ENCODE results near the gene SLC25A6.
"Not testable (repeated sequence)": the region's sequence is repeated elsewhere in the genome, so short reads cannot be mapped to it uniquely, and the experiment has no call there.

The SLC25A6 gene

DNA sequence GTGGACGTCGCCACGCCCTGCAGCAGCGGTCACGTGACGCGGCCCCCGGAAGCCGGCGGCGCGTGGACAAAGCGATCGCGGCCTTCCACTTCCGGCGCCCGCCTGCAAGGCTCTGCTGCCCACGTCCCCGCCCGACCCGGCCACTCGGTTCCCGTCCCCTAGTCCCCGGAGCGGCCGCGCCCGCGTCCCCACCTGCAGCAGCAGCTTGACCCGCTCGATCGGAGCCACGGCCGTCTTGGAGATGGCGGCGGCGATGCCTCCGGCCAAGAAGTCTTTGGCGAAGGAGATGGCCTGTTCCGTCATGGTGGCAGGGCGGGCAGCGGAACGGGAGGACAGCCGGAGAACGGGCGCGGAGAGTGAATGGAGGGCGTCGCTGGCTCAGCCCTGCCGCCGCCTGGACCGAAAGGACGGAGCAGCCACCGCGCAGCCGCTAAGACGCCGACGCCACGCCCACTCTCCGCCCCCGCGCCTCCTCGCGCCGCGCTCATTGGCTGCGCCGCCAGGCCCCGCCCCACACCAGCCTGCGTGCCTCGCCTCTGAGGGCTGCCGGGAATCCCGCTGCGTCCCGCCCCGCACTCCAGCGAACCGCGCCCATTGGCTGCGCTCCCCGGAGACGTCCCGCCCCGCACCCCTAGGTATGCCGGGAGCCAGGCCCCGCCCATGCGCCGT, at the start of gene SLC25A6:
Gene SLC25A6 (minus strand): TSS at position 407 of the 669 bp plus-strand sequence. CDS start 104 bp downstream, at position 303.
- peak; percentile 100 for DNase-seq

DNA sequence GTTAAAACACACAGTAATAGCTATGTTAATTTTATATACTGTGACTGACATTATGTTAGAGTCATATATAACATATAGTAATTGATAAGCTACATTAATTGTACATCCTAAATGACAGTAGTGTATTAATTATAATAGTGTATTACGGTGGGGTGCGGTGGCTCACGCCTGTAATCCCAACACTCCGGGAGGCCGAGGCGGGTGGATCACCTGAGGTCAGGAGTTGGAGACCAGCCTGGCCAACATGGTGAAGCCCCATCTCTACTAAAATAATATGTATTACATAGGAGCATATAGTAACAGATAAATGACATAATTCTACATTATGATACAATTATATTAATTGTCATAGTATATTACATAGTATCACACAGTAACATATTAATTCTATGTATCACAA, 48.6 kb upstream of the SLC25A6 start:
- no peak for DNase-seq

DNA sequence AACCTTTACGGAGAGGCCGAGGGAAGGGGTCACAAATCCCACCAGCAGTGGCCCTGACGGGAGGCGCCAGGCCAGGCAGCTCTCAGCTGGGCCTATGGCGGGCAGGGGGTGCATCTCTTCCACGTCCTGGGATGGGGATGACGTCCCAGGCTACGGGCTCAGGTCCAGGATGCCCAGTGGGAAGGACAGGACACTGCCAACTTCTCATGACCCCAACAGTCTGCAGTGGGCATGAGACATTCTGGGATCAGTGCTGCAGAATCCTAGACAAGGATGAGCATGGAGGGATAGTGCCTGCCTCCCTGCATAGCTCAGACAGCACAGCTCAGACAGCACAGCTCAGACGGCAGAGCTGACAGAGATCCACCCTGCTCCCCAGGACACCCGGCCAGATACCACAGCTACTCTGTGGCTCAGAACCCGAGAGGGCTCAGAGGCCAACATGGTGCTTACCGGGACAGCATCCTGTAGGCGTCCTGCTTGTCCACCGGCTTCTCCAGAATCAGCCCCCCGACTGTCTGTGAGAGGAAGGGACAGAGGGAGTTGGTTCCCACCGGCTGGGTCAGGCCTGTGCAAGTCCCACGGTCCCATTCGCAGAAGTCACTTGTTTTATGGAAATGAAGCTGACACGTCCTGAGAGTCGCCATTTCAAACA, 43.5 kb upstream of the SLC25A6 start:
- DNase-seq: no peak

DNA sequence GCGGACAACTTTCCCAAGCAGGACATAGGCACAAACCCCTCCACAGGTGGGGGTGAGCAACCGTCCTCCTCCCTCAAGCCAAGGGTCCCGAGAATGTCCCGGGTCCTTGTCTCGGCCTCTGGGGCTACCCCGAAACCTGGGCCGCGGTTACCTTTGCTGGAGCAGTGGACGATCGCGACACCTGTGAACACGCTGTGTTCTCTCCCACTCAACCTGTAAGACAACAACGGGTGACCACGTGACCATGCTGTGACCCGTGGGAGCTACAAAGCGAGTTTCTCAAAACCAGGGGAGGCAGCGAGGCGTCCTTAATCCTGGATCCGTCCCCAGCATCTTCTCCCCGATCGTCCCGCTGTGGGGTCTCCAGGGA, 42.9 kb upstream of the SLC25A6 start:
- no peak for DNase-seq

DNA sequence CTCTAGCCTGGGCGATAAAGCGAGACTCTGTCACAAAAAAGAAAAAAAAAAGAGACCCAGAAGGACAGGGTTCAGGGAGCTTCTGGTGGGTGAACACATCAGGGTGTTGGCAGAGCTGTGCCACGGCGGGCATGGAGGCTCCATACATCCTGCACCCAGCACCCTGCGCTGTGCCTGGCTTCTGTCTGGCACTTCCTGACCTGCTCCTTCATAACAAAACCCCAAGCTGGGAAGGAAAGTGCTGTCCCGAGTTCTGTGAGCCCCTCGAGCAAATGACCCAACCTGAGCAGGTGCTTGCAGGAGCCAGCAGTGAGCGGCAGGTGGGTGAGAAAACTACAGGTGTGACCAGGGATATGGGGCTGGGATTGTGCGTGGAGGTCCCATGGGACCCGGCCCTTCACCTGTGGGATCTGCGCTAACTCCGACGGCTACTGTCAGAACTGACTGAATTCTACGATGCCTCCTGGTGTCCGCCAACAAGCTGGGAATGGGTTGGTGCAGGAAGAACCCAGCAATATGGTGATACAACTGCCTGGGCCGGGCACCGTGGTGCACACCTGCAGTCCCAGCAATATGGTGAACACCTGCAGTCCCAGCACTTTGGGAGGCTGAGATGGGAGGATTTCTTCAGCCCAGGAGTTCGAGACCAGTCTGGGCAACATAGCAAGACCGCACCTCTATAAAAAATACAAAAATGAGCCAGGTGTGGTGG, 41.9 kb upstream of the SLC25A6 start:
- DNase-seq: no peak

DNA sequence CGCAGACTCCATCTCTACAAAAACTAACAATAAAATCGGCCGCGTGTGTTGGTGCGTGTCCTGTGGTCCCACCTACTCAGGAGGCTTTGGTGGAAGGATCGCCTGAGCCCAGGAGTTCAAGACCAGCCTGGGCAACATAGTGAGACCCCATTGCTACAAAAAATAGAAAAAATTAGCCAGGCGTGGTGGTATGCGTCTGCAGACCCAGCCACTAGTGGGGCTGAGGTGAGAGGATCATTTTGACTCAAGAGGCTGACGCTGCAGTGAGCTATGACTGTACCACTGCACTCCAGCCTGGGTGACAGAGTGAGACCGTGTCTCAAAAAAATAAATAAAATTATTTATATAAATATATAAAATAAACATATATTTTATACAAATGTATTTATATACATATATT, 38.5 kb upstream of the SLC25A6 start:
- DNase-seq: no peak

DNA sequence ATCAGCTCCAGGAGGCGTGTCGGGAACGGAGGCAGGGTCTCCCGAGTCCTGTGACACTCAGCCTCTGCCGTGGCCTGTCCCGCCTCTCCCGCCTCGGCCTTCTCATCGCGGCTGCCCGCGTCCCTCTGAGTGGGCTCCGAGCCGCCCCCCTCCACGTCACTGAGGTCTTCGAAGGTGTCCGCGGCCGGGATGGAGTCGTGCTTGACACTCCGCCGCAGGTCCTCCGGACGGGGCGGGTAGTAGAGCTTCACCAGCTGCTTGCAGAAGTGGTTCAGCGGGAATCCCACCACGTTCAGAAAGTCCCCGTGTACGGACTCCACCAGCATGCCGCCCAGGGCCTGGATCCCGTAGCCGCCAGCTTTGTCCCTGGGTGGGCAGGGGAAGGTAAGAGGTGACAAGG, 35.8 kb upstream of the SLC25A6 start:
- DNase-seq: no peak

DNA sequence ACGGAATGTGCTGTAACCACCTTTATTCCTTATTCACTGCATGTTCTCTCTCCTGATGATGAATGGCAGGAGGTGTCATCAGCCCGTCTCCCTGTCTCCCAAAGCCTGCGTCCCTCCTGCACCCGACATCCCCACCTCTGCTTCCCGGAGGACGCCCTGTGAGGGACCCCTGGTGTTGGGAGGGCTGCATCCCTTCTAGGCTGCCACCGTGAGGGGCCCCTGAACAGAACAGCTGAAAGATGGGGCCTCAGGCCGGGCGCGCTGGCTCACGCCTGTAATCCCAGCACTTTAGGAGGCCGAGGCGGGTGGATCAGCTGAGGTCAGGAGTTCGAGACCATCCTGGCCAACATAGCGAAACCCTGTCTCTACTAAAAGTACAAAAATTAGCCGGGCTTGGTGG, 34.4 kb upstream of the SLC25A6 start:
- not testable (repeated sequence) for DNase-seq

DNA sequence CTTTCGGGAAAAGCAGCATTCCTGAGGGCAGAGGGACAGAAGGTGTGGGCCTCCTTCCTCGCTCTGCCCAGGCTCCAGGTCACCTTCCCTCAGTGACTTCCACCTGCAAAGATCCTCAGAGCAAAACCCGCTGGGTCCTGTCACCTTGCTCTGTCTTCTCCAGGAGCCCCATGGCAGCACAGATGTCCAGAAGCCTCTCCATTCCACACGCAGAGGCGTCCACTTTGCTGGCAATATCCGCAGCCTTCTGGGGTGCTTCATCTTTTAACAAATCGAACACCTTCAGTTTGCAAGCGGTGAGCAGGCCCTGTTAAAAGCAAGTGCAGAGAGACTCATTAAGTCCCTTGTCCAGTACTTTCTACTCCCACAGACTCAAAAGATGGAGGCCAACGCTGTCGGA, 33.5 kb upstream of the SLC25A6 start:
- DNase-seq: no peak

DNA sequence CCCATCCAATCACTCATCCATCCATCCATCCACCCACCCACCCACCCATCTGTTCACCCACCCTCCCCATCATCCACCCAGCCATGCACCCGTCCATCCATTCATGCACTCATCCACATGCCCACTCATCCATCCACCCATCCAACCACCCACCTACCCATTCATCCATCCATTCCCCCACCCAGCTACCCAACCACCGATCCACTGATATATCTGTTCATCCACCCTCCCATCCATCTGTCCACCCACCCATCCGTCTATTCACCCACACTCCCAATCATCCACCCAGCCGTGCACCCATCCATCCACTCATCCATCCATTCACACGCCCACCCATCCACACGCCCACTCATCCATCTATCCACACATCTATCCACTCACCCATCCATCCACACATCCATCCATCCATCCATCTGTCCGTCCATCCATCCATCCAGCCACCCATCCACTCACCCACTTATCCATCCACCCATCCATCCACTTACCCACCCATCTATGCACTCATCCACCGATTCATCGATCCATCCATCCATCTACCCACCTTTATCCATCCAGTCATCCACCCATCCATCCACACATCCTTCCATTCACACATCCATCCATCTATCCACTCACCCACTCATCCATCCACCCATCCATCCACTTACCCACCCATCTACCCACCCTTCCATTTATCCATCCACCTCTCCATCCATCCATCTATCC, 32.4 kb upstream of the SLC25A6 start:
- no peak for DNase-seq

DNA sequence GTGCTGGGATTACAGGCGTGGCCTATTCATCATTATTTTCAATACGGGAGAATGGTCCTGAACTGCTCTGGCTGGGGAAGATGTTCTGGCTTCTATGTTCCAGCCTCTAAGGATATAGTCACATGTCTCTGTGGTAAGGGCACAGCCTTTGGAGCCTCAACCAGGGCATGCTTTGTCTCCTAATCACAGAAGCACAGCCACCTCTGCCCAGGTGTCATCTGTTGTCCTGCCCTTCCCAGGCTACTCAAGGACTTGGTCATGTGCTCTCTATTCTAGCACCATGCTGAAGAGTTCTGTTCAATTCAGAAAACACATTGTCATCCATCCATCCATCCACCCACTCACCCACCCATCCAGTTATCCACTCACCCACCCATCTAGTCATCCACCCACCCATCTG, 31.3 kb upstream of the SLC25A6 start:
- no peak for DNase-seq

DNA sequence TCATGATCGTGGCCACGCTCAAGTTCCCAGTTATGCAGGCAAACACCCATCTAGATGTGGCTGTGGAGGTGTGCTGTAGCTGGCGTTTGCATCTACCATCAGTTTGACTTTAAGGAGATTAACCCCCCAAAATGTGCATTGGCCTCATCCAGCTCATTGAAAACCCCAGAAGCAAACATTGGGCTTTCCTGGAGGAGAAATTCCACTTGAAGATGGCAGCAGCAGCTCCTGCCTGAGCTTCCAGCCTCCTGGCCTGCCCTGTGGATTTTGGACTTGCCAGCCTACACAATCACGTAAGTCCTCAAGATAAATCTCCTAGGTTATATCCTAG, 30.2 kb upstream of the SLC25A6 start:
- DNase-seq: no peak

DNA sequence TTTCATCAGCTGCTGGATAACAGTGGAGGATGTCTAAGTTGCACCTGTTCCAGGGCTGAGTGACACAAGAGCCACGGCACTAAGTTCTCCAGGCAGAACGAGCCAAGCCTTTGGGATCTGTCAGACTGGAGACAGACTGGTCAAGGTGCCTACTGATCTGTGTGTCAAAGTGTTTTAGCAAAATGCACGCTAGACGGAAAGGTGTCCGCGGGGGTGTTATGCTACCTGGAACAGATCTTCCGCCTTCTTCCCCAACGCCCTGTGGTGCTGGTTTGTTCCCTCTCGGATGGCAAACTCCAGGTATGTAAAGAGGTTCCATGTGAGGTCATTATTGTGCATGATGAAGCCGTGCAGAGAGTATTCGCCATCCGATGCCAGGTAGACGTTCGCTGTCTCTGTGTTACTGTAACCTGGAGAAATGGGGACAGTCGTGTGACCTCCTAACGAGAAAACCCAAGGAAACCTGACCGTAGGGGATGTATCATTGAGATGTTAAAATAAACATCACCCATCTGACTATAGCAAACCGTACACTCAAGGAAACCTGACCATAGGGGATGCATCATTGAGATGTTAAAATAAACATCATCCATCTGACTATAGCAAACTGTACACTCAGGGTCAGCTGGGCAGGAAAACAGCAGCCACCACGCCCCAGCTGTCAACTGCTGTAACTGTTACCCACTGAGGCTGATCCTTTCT, 29.7 kb upstream of the SLC25A6 start:
- DNase-seq: no peak

DNA sequence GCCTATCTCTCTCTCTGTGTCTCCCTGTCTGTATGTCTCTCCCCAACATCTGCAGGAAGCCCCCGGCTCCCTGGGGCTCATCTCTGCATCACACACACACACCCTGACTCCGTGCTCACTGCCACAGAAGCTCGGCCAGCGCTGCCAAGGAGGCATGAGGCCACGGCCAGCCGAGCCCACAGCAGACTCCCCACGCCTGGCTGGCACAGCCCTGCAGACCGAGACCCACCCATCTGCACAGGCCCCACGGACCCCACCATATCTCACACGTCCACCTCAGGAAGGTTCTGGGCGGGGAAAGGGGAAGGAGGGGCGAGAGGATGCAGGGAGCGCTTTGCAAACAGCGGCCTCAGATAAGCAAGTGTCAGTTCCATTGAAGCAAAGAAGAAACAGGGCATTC, 28.5 kb upstream of the SLC25A6 start:
- DNase-seq: no peak

DNA sequence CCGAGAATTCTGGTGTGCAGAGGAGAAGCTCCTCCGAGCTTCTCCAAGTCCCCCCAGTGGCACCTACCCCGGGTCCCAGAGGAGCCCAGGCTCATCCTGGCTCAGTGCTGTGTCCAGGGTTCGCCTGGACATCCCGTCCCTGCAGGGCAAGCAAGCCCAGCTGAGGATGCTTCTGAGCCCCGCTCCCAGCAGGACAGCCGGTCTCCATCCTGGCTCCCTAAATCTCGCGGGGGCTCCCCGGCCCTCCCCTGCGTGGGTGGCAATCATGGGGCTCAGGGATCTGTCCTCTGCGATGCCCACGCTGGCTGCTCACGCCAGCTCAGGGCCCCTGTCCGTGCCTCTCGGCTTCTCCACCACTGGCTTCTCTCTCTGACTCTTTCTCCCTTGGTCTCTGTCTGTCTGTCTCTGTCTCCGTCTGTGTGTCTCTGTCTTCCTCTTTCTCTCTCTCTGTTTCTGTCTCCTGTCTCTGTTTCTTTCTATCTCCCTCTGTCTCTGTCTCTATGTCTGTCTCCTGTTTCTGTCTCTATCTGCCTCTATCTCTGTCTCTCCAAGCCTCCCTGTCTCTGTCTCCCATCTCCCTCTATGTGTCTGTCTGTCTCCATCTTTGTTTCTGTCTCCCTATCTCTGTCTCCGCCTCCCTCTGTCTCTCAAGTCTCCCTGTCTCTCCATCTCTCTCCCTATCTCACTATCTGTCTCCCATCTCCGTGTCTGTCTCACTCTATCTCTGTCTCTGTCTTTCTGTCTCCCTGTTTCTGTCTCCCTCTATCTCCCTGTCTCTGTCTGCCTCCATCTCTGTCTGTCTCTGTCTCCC, 27.8 kb upstream of the SLC25A6 start:
- DNase-seq: no peak

DNA sequence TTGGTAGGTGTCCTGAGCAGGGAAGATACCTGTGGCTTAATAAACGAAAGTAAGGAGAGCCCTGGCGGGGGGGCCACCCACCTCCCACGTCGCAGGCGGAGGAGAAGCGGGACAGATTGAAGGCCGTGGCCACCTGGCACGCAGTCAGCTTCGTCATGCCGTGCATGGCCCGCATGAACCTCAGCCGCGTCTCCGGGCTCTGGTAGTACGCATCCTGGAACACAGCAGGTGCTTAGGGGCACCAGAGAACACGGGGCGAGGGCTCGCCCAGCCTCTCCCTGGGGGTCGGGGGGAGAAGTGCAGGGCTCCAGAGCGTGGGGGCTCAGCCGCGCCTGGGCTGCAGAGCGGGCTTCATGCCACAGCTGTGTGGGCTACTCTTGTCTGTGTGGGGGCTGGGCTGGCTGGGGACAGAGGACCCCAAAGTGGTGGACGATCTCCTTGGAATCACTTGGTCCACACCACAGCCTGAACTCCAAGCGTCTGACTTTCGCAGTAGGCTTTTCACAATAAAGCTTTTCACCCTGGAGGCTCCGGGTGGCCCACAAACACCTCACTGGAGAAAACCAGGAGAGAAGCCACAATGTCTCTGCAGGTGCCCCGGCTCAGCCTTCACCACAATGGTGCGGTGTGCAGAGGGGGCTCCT, 27.1 kb upstream of the SLC25A6 start:
- no peak for DNase-seq

DNA sequence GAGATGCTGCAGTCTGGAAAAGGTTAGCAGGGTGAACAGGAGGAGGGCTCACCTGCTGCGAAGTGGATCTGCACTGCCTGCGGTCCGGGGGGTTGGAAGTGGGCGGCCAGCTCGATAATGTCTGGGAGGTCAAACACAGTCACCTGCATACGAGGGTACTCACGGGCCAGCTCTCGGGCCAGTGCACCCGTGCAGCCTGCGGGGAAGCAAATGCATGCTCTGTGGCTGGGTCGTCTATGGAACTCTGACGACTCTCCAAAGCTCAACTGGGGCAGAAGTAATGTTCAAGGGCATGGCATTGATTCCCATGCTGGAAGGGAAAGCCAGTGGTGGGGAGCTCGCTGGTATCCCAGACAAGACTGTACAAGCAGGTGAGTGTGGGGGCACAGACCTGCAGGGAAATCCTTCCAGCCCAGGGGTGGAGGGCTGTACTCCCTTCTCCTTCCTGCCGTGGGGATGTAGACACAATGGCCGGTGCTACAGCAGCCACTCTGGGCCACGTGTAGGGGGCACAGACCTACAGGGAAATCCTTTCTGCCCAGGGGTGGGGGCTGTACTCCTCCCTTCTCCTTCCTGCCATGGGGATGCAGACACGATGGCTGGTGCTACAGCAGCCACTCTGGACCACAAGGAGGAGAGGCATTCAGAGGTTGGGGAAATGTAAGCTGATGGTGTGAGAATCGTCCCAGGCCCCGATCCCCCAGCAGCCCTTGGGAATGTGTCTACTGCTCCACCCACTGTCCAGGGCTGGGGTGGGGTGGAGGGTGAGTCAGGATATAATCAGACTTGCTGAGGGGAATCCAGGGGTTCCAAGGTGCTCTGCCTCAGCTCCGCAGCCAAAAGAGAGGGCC, 26.2 kb upstream of the SLC25A6 start:
- no peak for DNase-seq

DNA sequence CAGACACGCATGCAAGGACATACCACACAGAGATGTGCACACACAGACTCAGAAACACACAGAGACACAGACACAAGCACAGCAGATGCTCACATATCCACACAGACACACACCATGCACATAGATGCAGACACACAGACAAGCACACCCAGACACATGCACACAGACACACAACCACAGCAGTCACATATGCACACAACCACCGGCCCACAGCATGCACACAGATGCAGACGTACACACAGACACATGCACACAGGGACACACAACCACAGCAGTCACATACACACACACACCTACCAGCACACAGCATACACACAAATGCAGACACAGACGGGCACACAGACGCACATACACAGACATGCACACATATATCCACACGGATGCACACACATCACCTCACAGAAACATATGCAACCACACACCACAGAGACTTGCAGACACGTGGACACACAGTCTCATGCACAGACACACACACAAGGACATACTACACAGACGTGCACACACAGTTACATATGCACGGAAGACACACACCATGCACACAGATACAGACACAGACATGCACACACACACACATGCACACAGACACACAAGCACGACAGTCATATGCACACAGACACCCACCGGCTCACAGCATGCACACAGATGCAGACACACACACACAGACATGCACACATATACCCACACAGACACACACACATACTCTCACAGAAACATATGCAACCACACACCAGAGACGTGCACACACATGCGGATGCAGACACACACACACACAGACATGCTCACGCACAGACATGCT, 25.2 kb upstream of the SLC25A6 start:
- no peak for DNase-seq

DNA sequence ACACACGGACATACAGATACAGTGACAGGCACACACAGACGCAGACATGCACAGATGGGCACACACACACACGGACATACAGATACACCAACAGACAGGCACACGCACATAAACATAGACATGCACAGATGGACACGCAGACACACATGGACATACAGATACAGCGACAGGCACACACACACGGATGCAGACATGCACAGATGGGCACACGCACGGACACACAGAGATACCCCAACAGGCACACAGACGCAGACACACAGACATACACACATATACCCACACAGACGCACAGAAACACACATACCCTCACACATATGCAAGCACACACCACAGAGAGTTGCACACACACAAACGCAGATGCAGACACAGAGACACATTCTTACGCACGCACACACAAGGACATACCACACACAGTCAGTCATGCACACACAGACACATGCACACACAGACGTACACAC, 24.4 kb upstream of the SLC25A6 start:
- no peak for DNase-seq
